Fibroblast of lung (primary cell): Measurements from ENCODE around the gene FBN1. TPM values are rescaled to one million over a fixed set of nuclear protein-coding genes. Genes with fewer than 3 reads are reported as not detected.

Experiments
- DNase-seq, 2 donors: peaks; one replicate each; pipeline versions ENCODE4 v3.0.0 to v3.0.0-alpha.2; 2010; ENCODE audit warnings: low read depth in 2 of 2
- H2AFZ ChIP-seq: 2 replicates; pipeline ENCODE4 v1.5.1; 2012; ENCODE audit warnings: low read length, control low read depth, inconsistent platforms
- H3K27ac ChIP-seq: 2 replicates; pipeline ENCODE4 v1.5.1; 2011; ENCODE audit warnings: low read length, control low read depth; ENCODE audit not compliant: insufficient read depth
- H3K27me3 ChIP-seq: 2 replicates; pipeline ENCODE4 v1.5.1; 2011; ENCODE audit warnings: mild to moderate bottlenecking, low read length; ENCODE audit not compliant: control insufficient read depth, insufficient read depth
- H3K36me3 ChIP-seq: 2 replicates; pipeline ENCODE4 v1.5.1; 2011; ENCODE audit warnings: low read length; ENCODE audit not compliant: control insufficient read depth, insufficient read depth
- H3K4me1 ChIP-seq: 2 replicates; pipeline ENCODE4 v1.5.1; 2011; ENCODE audit warnings: low read length; ENCODE audit not compliant: control insufficient read depth, insufficient read depth; ENCODE audit errors: extremely low read depth
- H3K4me2 ChIP-seq: 2 replicates; pipeline ENCODE4 v1.5.1; 2011; ENCODE audit warnings: low read length, control low read depth; ENCODE audit not compliant: insufficient read depth; ENCODE audit errors: extremely low read depth
- H3K4me3 ChIP-seq, 4 experiments: fragments of 200-600 bp in 1 of 4; sonication (generic) in 1 of 4; replicated peaks in 1 of 4; 2 replicates each; pipeline ENCODE4 v1.5.1; 2011 to 2016; ENCODE audit warnings: low read length in 4 of 4, low read depth in 3 of 4, mild to moderate bottlenecking in 3 of 4, control low read depth in 2 of 4, inconsistent platforms in 1 of 4, mixed read lengths in 1 of 4; ENCODE audit not compliant: insufficient read depth in 1 of 4; ENCODE audit errors: control extremely low read depth in 1 of 4
- H3K79me2 ChIP-seq: 2 replicates; pipeline ENCODE4 v1.5.1; 2012; ENCODE audit warnings: mild to moderate bottlenecking, low read length, inconsistent platforms; ENCODE audit not compliant: control insufficient read depth, insufficient read depth
- H3K9ac ChIP-seq: 2 replicates; pipeline ENCODE4 v1.5.1; 2011; ENCODE audit warnings: mild to moderate bottlenecking, low read length, control low read depth; ENCODE audit not compliant: insufficient read depth
- H3K9me3 ChIP-seq: 2 replicates; pipeline ENCODE4 v1.5.1; 2012; ENCODE audit warnings: low read depth, low read length; ENCODE audit not compliant: control insufficient read depth, insufficient read depth
- H4K20me1 ChIP-seq: 2 replicates; pipeline ENCODE4 v1.5.1; 2011; ENCODE audit warnings: low read length; ENCODE audit not compliant: control insufficient read depth, insufficient read depth; ENCODE audit errors: extremely low read depth
- CTCF ChIP-seq, 2 donors: IDR thresholded peaks in 1 of 2; conservative IDR thresholded peaks in 1 of 2; 1 replicate in 1 of 2; 2 replicates in 1 of 2; pipeline ENCODE4 v1.5.1; 2011 to 2012; ENCODE audit warnings: low read length in 2 of 2, control low read depth in 1 of 2, inconsistent platforms in 1 of 2, low read depth in 1 of 2, mild to moderate bottlenecking in 1 of 2
- EZH2 ChIP-seq: IDR thresholded peaks from 2 replicates; pipeline ENCODE4 v1.5.1; 2012; ENCODE audit warnings: low read length, control low read depth, mild to moderate bottlenecking; ENCODE audit errors: missing control alignments
- polyA plus RNA-seq, 2 donors: library from polyadenylated mRNA; depleted of rRNA in 1 of 2; stranded (reverse) in 1 of 2; unstranded in 1 of 2; fragments of >200 nt; gene quantifications; 2 replicates each; pipeline ENCODE4 v1.2.1, GENCODE V29; 2011 to 2012; ENCODE audit warnings: missing spikeins in 1 of 2
- total RNA-seq: library from RNA; depleted of rRNA; stranded (reverse); fragments of >200 nt; gene quantifications from 2 replicates; pipeline ENCODE4 v1.2.1, GENCODE V29; 2014

FBN1 gene
- total and polyA plus RNA-seq, 2 donors (not counting 1 experiment from before 2014, with no cell fraction given): 368 to 446 TPM

GRCh38 chr15:48442011-48442410 lies 203.5 kb downstream of the FBN1 start:
- TF ChIP-seq EZH2: no peak
- TF ChIP-seq CTCF (conservative IDR thresholded peaks at IDR 0.05 in 1 of 2, IDR thresholded peaks at IDR 0.05 in 1 of 2; ENCODE audit: low read depth in 1 of 2, low read length in 2 of 2): no peak
- H3K27ac ChIP-seq: no peak overlapping the region
- no peak overlapping the region for H3K4me2 ChIP-seq
- H3K4me1 ChIP-seq: peaks cover 17% of the 10 kb centered on the region
- DNase-seq: no peak
- no peak overlapping the region for H3K9ac ChIP-seq
- no peaks in the 10 kb centered on the region for H3K79me2 ChIP-seq
- H3K4me3 ChIP-seq: no peak overlapping the region
- H3K9me3 ChIP-seq: no peaks in the 10 kb centered on the region
- no peak overlapping the region for H2AFZ ChIP-seq
- H3K27me3 ChIP-seq: no peaks in the 10 kb centered on the region
- H4K20me1 ChIP-seq: no peaks in the 10 kb centered on the region
- H3K36me3 ChIP-seq: peaks cover 10% of the 10 kb centered on the region

- no peaks in the 10 kb centered on the region for H3K79me2 ChIP-seq
- TF ChIP-seq EZH2 (no peak), CTCF (conservative IDR thresholded peaks at IDR 0.05 in 1 of 2, IDR thresholded peaks at IDR 0.05 in 1 of 2; ENCODE audit: low read depth in 1 of 2, low read length in 2 of 2) (no peak)
- peak overlapping the region; percentile 52 for H3K4me2 ChIP-seq
- no peak overlapping the region for H3K4me3 ChIP-seq
- H4K20me1 ChIP-seq: no peaks in the 10 kb centered on the region
- peak; percentile 90 to 96 for DNase-seq
- H2AFZ ChIP-seq: no peak overlapping the region
- peak overlapping the region; percentile 22 for H3K27ac ChIP-seq
- H3K9ac ChIP-seq: no peak overlapping the region
- H3K4me1 ChIP-seq: peaks cover 17% of the 10 kb centered on the region
- H3K9me3 ChIP-seq: no peaks in the 10 kb centered on the region
- H3K36me3 ChIP-seq: peaks cover 12% of the 10 kb centered on the region
- no peaks in the 10 kb centered on the region for H3K27me3 ChIP-seq
Observed at GRCh38 chr15:48440084-48440483, 205.4 kb downstream of the FBN1 start.

- Histone ChIP-seq H3K36me3 (peaks cover 20% of the 10 kb centered on the region), H3K4me2 (no peak overlapping the region), H3K9me3 (no peaks in the 10 kb centered on the region), H3K79me2 (no peaks in the 10 kb centered on the region), H3K9ac (no peak overlapping the region), H3K27ac (no peak overlapping the region), H3K4me1 (peaks cover 25% of the 10 kb centered on the region), H2AFZ (no peak overlapping the region), H4K20me1 (no peaks in the 10 kb centered on the region), H3K4me3 (no peak overlapping the region), H3K27me3 (no peaks in the 10 kb centered on the region)
- no peak for TF ChIP-seq CTCF (conservative IDR thresholded peaks at IDR 0.05 in 1 of 2, IDR thresholded peaks at IDR 0.05 in 1 of 2; ENCODE audit: low read depth in 1 of 2, low read length in 2 of 2)
- TF ChIP-seq EZH2: no peak
- DNase-seq: peak in 1 of 2 donors; percentile 96
Observed at GRCh38 chr15:48437178-48437577, 208.3 kb downstream of the FBN1 start.
